ENCODE measurements around the gene KAT7.
"Not testable (repeated sequence)": the region's sequence is repeated elsewhere in the genome, so short reads cannot be mapped to it uniquely, and the experiment has no call there.

The KAT7 gene

DNA sequence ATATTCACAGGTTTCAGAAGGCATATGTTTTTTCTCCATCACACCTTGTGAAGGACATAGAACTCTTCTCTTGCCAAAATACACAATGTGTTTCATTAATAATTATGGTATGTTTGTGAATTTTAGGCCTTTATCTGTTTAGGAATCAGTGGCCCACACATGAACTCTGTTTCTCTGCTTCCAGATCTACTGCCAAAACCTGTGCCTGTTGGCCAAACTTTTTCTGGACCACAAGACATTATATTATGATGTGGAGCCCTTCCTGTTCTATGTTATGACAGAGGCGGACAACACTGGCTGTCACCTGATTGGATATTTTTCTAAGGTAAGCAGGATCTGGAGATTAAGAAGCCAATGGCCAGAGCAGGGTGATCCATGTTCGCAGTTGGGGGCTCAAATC is 33.0 kb downstream of the KAT7 start:
- no peak for DNase-seq (ENCODE audit: low spot score)
- TF ChIP-seq, protein P1, sequence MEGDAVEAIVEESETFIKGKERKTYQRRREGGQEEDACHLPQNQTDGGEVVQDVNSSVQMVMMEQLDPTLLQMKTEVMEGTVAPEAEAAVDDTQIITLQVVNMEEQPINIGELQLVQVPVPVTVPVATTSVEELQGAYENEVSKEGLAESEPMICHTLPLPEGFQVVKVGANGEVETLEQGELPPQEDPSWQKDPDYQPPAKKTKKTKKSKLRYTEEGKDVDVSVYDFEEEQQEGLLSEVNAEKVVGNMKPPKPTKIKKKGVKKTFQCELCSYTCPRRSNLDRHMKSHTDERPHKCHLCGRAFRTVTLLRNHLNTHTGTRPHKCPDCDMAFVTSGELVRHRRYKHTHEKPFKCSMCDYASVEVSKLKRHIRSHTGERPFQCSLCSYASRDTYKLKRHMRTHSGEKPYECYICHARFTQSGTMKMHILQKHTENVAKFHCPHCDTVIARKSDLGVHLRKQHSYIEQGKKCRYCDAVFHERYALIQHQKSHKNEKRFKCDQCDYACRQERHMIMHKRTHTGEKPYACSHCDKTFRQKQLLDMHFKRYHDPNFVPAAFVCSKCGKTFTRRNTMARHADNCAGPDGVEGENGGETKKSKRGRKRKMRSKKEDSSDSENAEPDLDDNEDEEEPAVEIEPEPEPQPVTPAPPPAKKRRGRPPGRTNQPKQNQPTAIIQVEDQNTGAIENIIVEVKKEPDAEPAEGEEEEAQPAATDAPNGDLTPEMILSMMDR (IDR thresholded peaks at IDR 0.05) = no peak
- no peak overlapping the region for H3K4me3 ChIP-seq
- no peak overlapping the region for H3K27ac ChIP-seq

DNA sequence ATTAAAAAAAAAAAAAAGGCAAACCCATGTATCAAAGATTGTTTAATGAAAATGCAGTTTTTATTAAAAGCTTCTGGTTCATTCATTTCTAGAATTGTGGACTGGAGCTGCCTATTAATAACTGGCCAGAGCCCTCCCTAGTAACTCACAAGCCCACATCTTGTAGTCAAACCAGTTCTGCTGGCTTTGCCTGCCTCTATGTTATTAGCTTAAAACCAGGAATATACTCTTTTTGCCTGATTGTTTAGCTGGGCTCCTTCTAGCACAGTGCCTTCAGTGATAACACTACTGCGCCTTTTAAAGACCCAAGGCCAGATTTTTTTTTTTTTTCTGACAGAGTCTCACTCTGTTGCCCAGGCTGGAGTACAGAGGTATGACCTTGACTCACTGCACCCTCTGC is 33.4 kb downstream of the KAT7 start:
- TF ChIP-seq, protein P1 (IDR thresholded peaks at IDR 0.05) = no peak
- DNase-seq (ENCODE audit: low spot score) = no peak
- Histone ChIP-seq H3K4me3 (no peak overlapping the region), H3K27ac (no peak overlapping the region)

DNA sequence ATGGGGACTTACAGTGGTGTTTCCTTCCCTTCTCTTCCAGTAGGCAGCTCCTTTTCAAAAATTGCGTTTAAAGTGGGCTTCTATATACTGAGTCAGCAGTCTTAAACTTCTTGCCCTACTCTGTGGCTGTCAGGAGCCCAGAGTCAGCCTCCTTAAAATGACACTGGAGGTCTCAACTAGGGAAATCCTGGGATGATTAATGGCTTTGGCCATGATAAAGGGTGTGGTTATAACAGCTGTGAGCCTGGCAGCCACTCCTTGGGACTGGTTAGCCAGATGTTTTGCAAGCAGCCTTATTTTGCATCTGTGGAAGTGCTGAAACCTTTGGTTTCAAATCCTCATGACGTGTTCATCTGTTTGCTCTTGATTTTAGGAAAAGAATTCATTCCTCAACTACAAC is 34.3 kb downstream of the KAT7 start:
- TF ChIP-seq, protein P1 (IDR thresholded peaks at IDR 0.05) = no peak
- Histone ChIP-seq H3K27ac (peak overlapping the region in 1 of 2 donors; percentile 5), H3K4me3 (no peak overlapping the region)
- no peak for DNase-seq (ENCODE audit: low spot score)

DNA sequence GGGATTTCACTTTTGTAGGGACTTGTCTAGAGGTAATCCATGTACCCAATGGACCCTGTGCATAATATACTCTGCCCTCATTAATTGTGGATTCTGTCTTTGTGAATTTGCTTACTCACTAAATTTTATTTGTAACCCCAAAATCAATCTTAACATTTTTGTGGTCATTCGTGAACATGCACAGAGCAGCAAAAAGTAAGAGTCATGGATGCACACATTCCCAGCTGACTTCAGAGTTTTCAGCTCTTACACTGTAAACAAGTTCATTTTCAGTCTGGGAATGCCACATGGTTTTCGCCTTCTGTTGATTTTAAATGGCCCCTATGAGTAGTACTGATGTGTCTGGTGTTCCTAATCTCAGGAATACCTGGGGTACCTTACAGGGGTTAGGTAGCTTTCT is 35.1 kb downstream of the KAT7 start:
- TF ChIP-seq, protein P1 (IDR thresholded peaks at IDR 0.05) = no peak
- DNase-seq (ENCODE audit: low spot score) = no peak
- Histone ChIP-seq H3K4me3 (no peak overlapping the region), H3K27ac (peak overlapping the region in 1 of 2 donors; percentile 5)

DNA sequence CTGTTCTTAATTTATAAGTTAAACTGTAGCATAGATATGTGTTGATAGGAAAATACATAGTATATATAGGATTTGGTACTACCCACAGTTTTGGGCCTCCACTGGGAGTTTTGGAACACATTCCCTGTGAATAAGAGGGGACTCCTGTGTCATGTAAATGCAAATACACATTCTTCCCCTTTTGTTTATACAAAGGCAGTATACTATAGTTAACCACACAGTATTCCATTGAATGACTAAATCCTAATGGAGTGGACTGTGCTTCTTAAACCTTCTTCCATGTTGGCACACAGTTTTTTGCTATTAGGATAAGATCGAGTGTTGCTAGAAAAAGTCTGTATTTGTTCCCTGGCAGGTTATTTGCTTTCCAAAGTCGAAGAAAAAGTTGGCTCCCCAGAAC is 37.2 kb downstream of the KAT7 start:
- H3K27ac ChIP-seq = no peak overlapping the region
- DNase-seq (ENCODE audit: low spot score) = no peak
- TF ChIP-seq, protein P1 (IDR thresholded peaks at IDR 0.05) = no peak
- H3K4me3 ChIP-seq = no peak overlapping the region

DNA sequence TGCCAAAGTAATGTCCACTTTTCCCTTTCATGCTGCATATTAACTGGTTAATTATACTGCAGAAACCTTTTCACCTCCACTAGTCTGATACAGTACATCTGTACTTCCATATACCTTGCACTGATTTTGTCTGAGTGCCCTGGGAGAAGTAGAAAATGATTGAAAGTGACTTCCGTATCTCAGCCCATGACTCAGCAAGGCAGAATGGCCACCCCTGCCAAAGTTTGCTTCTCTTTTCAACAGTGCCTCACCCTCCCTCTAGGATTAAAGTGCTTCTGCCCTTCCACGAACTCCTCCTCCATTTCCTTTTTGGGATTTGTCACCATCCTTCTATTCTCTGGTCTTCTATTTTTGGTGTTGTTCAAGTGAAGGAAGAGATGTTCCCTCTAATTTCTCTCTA is 39.8 kb downstream of the KAT7 start:
- peak overlapping the region in 1 of 2 donors; percentile 43 for H3K27ac ChIP-seq
- not testable (repeated sequence) for DNase-seq (ENCODE audit: low spot score); H3K4me3 ChIP-seq

DNA sequence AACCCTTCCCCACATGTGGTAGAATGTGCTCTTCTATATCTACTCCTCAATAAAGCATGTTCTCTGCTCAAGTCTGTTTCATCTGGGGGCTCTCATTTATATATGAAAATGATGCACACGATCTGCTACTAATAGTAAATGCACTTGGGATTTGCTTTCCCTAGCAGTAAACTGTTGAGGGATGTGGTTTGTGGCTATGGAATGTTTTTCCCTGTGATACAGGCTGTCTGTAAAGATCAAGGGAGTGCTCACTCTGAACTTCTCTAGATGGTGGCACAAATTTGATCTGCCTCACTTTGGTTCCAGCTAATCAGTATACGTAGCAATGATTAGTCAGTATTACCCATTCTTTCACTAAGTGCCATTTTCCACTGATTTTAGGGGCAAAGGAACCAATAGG is 40.5 kb downstream of the KAT7 start:
- Histone ChIP-seq H3K27ac (peak overlapping the region in 1 of 2 donors; percentile 43), H3K4me3 (no peak overlapping the region)
- TF ChIP-seq, protein P1 (IDR thresholded peaks at IDR 0.05) = no peak
- no peak for DNase-seq (ENCODE audit: low spot score)

DNA sequence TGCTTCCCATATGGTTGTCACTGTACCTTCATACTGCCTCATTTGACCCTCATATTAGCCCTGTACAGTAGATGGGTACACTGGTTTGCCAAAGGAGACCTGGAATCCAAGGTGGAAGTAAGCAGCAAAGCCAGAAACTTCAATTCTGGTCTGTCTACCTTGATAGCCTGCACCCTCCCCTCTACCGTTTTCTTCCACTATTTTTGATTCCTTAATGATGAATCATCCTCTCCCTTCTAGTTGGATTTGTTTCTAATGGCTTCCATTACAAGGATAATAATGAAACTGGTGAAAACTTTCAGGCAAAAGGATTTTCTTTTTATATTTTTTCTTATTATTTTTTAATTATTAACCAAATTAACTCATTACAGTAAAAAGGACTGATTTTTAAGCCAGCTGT is 42.1 kb downstream of the KAT7 start:
- Histone ChIP-seq H3K4me3 (no peak overlapping the region), H3K27ac (peak overlapping the region in 1 of 2 donors; percentile 50)
- TF ChIP-seq, protein P1 (IDR thresholded peaks at IDR 0.05) = no peak
- no peak for DNase-seq (ENCODE audit: low spot score)

Measured in coronary artery (tissue), 2 donors.